ENCODE results near the gene HES5. TPM values are rescaled to one million over a fixed set of nuclear protein-coding genes. Genes with fewer than 3 reads are reported as not detected.

The HES5 gene
- total RNA-seq, 1 experiment from 2014 or later: not detected

DNA sequence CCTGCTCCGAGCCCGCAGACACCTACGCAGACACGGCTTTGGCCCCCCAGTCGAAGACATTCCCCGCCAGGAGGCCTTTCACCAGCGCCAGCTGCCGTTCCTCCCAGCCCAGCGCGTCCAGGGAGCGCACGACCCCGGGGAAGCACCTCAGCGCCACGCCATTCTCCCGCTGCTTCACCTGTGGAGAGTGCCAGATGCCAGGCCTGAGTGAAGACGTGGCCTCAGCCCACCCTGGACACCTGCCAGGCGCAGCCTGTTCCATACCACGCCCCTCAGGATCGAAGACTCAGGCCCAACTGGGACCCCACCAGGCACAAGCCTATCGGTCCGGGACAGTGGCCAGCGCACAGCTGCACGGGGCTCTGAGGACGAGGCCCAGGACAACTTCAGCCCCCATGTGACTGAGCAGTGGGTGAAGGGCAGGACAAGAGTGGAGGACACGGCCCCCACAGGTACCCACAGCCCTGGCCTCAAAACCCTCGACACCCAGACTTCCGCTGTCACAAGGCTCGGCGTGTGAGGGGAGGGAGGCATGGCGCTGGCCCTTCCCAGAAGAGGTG is 17.1 kb downstream of the HES5 start:
- no peak for DNase-seq (ENCODE audit: low read depth, low spot score)
- in situ Hi-C loops (cut with HindIII; ENCODE audit: low pct_unique_long_range_greater_than_20kb, low sequenced_read_pairs): no loop called here

DNA sequence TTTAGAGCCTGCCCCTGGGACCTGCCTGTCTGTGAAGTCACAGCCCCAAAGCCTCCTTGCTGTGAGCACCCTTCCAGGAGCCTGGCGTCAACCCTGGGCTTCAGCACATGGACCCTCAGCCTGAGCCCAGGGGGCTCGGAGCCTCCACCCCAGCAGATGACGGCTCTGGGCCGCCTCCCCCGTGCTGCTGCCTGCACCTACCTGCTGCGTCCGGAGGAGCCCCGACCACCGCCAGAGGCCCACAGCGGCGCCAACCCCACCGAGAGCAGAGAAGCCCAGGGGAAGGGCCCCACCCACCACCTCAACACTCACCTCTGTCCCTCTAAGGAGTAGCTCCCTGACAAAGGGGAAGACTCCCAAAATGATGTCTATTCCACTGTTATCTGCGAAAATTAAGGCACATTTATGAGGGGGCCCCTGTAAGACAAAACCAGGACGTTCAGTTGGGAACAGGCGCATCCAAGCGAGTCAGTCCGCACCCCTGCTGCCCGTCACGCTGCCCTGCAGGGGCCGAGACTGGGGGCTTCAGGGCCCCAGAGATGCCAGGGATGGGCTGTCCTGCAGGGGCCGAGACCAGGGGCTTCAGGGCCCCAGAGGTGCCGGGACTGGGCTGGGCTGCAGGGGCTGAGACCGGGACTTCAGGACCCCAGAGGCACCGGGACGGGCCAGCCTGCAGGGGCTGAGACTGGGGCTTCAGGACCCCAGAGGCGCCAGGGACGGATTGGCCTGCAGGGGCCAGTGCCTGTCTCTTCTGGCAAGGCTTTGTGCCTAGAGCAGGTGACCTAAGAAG is 19.5 kb downstream of the HES5 start:
- in situ Hi-C loops (cut with HindIII; ENCODE audit: low pct_unique_long_range_greater_than_20kb, low sequenced_read_pairs): no loop called here
- no peak for DNase-seq (ENCODE audit: low read depth, low spot score)

DNA sequence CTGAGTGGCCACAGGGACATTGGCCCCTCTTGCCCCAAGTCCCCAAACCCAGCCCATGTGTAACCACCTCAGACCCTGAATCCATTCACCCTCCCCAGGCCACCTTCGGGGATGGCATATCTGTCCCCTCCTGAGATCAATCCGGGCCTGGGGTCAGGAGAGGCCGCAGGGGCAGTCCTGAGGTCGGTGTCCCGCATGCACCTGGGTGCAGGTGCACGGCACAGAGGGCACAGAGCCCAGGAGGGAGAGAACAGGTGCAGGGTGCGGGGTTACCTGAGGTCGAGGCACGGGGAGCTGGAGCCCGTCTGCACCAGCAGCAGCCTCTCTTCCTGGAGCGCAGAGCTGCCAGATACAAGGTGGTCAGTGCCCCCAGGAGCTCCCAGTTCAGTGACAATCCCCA is 20.5 kb downstream of the HES5 start:
- no peak for DNase-seq (ENCODE audit: low read depth, low spot score)
- in situ Hi-C loops (cut with HindIII; ENCODE audit: low pct_unique_long_range_greater_than_20kb, low sequenced_read_pairs): no loop called here

DNA sequence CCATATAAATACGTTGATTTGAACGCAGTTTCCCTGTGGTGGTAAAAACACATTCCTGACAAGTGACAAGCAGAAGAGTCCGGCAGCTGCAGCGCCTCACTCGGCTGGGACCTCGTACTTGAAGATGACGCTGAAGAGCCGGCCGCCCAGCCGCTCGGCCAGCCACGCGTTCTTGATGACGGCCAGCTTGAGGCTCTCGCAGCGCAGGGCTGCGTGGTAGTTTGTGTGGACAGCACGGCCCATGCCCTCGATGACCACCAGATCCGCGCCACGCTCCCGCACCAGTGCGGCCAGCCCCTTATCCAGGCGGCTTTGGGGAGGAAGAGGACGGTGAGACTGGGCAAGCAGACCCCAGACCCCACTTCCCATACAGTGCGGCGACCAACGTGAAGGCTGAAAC is 21.3 kb downstream of the HES5 start:
- in situ Hi-C loops (cut with HindIII; ENCODE audit: low pct_unique_long_range_greater_than_20kb, low sequenced_read_pairs): no loop called here
- no peak for DNase-seq (ENCODE audit: low read depth, low spot score)

DNA sequence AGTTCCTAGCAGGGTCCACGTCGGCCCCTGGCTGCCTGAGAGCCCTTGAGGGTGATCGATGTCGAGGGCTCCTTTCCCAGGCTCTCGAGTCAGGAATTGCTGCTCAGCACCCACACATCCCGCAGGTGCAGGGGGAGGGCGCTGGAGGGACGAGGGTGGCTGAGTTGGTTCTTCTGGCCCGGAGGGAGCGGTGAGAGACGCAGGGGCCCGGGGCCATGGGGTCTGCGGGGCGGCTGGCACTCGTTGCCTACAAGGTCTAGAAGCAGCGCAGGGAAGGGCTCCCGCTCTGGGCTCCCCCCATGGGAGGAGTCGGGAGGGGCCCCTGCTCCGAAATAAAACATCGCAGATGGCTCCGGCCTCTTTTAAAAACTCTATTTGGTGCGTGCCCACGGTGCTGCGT is 21.9 kb downstream of the HES5 start:
- DNase-seq (ENCODE audit: low read depth, low spot score): no peak

DNA sequence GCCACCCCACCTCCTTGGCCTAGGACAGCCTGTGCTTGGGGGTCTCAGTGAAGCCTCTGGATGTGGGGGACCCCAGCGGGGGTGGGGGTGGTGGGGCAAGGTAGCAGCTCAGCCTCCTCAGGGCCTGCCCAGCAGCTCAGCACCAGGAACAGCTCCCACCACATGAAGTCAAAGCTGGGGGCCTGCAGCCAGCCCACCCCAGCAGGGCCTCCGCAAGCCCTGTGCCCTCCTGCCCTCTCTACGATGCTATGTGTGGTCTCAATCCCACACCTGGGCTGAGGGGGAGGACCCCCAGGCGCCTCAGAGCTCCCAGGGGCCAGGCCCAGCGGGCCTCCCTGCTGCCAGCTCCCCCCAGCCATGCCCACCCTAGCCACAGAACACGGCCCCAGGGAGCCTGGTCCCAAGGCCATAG is 22.3 kb downstream of the HES5 start:
- DNase-seq (ENCODE audit: low read depth, low spot score): no peak
- in situ Hi-C loops (cut with HindIII; ENCODE audit: low pct_unique_long_range_greater_than_20kb, low sequenced_read_pairs): no loop called here

More for the DNA sequence above, 21.9 kb downstream of the HES5 start:
- in situ Hi-C loops (cut with HindIII; ENCODE audit: low pct_unique_long_range_greater_than_20kb, low sequenced_read_pairs): no loop called here

DNA sequence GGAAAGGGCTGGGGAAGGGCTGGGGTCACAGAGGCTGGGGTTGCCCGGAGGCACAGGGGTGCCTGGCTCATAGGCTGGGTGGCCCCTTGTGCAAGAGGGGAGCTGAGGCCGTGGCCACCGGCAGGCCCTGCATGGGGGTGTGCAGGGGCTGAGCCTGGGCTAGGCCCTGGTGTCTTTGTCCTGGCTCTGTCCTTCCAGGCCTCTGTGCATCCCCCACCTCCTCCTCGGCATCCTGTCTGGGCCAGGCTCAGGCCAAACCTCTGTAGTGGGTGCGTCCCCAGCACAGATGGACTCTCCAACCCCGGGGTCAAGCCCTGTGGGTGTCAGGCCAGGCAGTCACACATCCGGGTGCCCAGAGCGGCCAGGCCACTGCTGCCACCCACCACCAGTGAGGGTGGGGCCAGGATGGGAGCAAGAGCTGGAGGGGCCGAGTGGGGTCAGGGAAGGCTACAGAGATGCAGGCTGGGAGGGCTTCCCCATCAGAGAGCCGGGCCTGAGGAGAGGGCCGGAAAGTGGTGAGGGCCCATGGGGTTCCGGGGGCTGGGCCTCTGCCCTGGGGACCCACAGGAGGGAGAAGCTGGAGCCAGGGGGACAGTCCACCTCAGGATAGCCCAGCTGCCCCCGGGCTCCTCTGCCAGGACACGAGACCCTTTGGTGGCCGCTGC is 23.0 kb downstream of the HES5 start:
- no peak for DNase-seq (ENCODE audit: low read depth, low spot score)
- in situ Hi-C loops (cut with HindIII; ENCODE audit: low pct_unique_long_range_greater_than_20kb, low sequenced_read_pairs): no loop called here

DNA sequence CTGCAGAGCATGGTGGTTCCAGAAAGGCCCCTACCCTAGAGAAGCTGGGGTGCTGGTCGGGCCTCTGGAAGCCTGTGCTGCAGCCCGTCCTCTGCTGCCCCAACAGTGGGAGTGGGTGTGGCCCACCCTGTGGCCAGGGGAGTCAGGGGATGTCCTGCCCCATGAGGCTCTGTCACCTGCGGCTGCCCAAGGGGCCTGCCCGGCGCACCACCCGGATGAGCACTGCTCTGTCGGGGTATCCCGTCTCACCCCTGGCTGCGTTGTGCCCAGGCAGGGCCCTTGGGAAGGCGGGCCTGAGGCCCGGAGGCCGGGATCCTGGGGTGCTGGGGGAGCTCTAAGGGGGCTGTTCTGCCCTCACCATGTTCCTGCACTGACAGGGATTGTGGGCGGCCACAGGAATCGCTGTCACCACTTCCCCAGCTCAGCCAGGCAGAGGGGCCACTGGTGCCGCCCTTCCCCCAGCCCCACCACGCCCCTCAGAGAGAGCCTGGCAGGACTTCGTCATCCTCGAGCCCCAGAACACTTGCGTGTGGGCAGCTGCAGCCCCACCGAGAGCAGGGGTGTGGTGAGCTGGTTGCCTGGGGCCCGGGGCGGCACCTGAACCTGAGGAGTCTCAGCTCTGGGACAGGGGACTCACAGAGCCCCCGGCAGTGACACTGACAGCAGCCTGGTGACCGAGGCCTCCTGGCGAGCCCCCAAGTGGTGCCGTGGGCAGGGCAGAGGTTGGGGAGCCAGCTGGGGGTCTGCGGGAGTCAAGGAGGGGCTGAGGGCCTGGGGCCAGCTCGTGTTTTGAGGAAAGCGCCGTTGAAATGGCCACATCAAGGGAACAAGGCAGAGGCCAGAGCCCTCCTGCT is 23.8 kb downstream of the HES5 start:
- no peak for DNase-seq (ENCODE audit: low read depth, low spot score)
- in situ Hi-C loops (cut with HindIII; ENCODE audit: low pct_unique_long_range_greater_than_20kb, low sequenced_read_pairs): no loop called here

DNA sequence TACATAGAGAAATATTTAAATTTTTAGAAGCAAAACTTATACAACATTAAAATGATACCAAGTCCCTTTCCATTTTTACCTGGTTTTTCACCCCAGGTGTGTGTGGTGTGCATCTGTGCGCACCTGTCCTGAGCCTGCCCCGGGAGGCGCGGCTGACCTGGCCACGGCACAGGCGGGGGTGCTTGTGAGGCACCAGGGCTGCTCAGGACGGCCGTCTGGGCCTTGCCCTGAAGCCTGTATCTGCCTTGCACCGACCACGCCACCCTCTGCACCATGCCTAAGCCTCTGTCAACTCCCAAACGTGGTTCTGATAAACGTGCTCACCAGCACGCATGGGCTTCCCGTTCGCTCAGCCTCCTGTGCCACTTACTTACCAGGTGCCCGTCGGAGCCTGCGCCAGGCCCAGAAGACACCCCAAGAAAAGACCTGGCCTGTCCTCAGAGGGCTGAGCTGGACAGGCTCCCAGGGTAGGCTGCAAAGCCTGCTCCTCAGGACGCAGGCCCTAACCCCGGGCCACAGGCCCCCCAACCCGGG is 24.5 kb downstream of the HES5 start:
- DNase-seq (ENCODE audit: low read depth, low spot score): no peak
- in situ Hi-C loops (cut with HindIII; ENCODE audit: low pct_unique_long_range_greater_than_20kb, low sequenced_read_pairs): no loop called here

DNA sequence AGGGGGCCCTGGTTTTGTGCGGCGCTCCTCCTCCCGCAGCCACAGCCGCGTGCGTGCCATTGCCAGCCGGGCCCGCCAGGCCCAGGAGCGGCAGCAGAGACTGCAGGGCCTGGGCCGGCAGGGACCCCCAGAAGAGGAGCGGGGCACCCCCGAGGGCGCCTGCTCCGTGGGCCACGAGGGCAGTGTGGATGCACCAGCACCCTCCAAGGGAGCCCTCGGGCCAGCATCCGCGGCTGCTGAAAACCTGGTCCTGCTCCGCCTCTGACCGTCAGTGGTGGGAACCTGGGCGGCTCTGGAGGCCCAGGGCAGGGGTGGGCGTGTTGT is 25.2 kb downstream of the HES5 start:
- DNase-seq (ENCODE audit: low read depth, low spot score): no peak
- in situ Hi-C loops (cut with HindIII; ENCODE audit: low pct_unique_long_range_greater_than_20kb, low sequenced_read_pairs): no loop called here

DNA sequence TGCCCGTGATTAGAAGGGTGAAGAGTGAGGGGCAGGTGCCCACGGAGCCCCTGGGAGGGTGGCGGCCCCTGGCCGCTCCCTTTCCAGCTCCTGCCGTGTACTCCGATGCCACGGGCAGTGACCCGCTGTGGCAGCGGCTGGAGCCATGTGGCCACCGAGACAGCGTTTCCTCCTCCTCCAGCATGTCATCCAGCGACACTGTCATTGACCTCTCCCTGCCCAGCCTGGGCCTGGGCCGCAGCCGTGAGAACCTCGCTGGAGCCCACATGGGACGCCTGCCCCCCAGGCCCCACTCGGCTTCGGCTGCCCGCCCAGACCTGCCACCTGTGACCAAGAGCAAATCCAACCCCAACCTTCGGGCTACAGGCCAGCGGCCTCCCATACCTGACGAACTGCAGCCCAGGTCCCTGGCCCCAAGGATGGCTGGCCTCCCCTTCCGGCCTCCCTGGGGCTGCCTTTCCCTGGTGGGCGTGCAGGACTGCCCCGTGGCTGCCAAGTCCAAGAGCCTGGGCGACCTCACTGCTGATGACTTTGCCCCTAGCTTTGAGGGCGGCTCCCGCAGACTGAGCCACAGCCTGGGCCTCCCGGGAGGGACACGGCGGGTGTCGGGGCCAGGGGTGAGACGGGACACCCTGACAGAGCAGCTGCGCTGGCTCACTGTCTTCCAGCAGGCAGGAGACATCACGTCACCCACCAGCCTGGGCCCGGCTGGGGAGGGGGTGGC is 25.7 kb downstream of the HES5 start:
- DNase-seq (ENCODE audit: low read depth, low spot score): no peak
- in situ Hi-C loops (cut with HindIII; ENCODE audit: low pct_unique_long_range_greater_than_20kb, low sequenced_read_pairs): no loop called here

DNA sequence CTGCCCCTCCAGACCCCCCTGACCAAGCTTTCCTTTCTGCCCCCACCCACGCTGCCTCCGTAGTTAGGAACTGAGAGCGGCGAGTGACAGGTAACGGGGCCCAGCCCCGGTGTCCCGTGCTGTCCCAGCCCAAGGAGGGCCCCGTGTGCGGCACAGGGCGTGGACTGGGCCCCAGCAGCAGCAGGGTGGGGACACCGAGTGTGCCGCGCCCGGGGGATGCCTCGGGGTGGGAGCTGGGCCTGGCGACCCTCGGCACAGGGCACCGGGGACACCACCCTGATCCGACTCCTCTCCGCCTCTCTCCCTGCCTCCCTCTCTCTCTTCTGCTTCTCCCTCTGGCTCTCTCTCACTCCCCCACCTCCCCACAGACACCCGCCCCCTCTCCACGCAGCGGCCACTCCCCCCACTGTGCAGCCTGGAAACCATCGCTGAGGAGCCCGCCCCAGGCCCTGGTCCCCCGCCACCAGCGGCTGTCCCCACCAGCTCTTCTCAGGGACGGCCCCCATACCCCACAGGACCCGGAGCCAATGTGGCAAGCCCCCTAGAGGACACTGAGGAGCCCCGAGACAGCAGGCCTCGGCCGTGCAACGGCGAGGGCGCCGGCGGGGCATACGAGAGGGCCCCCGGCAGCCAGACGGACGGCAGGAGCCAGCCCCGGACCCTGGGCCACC is 26.4 kb downstream of the HES5 start:
- no peak for DNase-seq (ENCODE audit: low read depth, low spot score)
- in situ Hi-C loops (cut with HindIII; ENCODE audit: low pct_unique_long_range_greater_than_20kb, low sequenced_read_pairs): no loop called here

DNA sequence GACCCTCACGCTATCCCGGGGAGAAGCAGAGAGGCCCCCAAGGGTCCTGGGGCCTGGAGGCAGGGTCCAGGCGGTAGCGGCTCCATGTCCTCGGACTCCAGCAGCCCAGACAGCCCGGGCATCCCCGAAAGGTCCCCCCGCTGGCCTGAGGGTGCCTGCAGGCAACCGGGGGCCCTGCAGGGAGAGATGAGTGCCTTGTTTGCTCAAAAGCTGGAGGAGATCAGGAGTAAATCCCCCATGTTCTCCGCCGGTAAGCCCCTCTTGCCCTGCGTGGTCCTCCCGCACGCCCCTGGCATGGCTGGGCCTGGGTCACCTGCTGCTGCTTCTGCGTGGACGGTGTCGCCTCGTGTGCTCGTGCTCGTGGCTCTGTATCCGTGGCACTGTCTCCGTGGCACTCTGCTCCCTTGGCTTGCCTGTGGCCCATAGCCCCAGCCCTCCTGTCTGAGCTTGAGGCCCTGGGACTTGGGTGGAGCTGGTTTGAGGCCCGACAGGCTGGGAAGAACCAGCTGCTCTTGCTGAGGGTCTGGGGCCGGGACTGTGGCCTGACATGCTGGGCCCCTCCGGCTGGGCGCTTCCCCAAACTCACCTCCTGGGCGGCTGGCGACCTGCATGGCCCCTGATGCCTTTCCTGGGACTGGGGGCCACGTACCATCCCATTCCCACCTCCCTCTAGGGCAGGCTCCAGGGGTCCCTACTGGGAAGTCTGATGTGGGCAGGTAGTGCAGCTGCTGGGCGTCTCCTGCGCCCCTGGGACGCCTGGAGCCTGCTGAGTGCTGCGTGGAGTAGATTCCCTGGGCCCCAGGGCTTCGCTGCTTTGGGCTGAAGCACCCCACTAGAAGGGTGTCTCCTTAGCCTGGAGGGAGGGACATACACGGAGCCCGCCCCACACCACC is 27.2 kb downstream of the HES5 start:
- DNase-seq (ENCODE audit: low read depth, low spot score): no peak
- in situ Hi-C loops (cut with HindIII; ENCODE audit: low pct_unique_long_range_greater_than_20kb, low sequenced_read_pairs): no loop called here

DNA sequence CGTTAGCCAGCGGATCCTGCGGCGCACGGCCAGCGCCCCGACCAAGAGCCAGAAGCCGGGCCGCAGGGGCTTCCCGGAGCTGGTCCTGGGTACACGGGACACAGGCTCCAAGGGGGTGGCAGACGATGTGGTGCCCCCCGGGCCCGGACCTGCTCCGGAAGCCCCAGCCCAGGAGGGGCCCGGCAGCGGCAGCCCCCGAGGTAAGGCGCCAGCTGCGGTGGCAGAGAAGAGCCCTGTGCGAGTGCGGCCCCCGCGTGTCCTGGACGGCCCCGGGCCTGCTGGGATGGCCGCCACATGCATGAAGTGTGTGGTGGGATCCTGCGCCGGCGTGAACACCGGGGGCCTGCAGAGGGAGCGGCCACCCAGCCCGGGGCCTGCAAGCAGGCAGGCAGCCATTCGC is 27.9 kb downstream of the HES5 start:
- DNase-seq (ENCODE audit: low read depth, low spot score): no peak
- in situ Hi-C loops (cut with HindIII; ENCODE audit: low pct_unique_long_range_greater_than_20kb, low sequenced_read_pairs): no loop called here

DNA sequence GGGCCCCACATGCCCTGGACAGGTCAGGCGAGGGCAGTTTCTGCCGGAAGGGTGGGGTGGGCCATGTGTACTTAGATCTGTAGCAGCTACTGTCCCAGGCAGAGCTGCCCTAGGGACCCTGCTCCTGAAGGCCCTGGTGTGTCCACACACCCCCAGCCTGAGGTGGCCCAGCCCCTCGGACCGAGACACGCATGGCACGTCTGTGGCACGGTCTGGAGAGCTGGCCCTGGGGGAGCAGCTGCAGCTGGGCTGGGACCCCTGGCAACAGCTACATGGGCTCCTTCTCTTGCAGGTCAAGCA is 28.3 kb downstream of the HES5 start:
- in situ Hi-C loops (cut with HindIII; ENCODE audit: low pct_unique_long_range_greater_than_20kb, low sequenced_read_pairs): no loop called here
- DNase-seq (ENCODE audit: low read depth, low spot score): no peak

DNA sequence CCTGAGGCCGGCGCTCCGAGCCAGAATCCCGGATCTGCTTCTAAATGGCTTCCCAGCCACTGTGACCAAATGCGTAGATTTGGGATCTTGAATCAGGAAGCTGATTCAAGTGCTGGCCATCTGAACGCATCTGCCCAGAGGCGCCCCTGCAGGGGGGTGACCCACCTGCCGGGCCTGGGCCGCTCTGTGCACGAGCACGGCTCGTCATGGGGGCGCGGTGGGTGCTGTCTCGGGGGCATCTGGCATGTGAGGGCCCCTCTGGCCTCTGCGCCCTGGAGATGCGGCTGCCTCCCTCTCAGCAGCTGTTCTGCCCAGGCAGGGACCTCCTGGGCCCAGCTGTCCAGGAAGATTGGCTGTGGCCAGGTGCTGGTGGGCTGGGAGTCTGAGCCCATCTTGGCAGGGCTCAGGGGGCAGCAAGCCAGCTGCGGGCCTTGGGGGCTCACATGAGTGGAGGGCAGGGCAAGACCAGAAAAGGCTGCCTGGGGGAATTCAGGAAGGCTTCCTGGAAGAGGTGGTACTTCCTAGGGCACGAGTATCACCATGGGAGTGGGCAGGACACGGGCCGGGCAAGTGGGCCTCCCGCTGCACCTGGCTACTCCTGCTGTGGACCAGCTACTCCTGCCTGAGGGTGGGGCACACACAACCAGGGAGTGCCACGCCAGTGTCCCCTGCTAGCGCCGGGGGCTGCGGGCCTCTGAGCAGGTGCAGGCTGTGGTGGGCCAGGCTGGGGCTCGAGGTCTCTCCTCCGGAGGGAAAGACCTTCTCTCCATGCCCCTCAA is 28.8 kb downstream of the HES5 start:
- DNase-seq (ENCODE audit: low read depth, low spot score): no peak
- in situ Hi-C loops (cut with HindIII; ENCODE audit: low pct_unique_long_range_greater_than_20kb, low sequenced_read_pairs): no loop called here
